ENCODE data around the gene MDFI. TPM values are rescaled to one million over a fixed set of nuclear protein-coding genes. Genes with fewer than 3 reads are reported as not detected.

Gene MDFI
- total RNA-seq, 2 experiments from 2014 or later = not detected

DNA sequence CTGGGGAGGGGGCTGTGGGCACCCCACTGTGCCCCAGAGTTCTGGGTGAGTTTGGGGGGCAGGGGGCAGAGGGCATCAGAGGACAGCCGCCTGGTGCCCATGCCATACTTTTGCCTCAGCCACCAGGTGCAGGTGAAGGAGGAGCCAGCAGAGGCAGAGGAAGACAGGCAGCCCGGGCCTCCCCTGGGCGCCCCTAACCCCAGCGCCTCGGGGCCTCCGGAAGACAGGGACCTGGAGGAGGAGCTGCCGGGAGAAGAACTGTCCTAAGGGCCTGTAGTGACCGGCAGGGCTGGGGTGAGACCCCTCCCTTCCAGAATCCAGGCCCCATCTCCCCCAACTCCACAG is 39.6 kb upstream of the MDFI start:
- DNase-seq = no peak
- intact Hi-C loops (cut with micrococcal nuclease) = no loop called here
- TF ChIP-seq, protein P1, sequence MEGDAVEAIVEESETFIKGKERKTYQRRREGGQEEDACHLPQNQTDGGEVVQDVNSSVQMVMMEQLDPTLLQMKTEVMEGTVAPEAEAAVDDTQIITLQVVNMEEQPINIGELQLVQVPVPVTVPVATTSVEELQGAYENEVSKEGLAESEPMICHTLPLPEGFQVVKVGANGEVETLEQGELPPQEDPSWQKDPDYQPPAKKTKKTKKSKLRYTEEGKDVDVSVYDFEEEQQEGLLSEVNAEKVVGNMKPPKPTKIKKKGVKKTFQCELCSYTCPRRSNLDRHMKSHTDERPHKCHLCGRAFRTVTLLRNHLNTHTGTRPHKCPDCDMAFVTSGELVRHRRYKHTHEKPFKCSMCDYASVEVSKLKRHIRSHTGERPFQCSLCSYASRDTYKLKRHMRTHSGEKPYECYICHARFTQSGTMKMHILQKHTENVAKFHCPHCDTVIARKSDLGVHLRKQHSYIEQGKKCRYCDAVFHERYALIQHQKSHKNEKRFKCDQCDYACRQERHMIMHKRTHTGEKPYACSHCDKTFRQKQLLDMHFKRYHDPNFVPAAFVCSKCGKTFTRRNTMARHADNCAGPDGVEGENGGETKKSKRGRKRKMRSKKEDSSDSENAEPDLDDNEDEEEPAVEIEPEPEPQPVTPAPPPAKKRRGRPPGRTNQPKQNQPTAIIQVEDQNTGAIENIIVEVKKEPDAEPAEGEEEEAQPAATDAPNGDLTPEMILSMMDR (IDR thresholded peaks at IDR 0.05) = no peak
- H3K36me3 Mint-ChIP-seq (ENCODE audit: low read depth) = no peaks in the 10 kb centered on the region
- no peaks in the 10 kb centered on the region for H3K27me3 Mint-ChIP-seq
- no peak for ATAC-seq
- peaks cover 2% of the 10 kb centered on the region for H3K4me1 Mint-ChIP-seq (ENCODE audit: low read depth)
- no peak overlapping the region for H3K4me3 Mint-ChIP-seq
- H3K9me3 Mint-ChIP-seq = no peaks in the 10 kb centered on the region
- CTCF ChIA-PET = interaction anchor here (10.9 kb wide), 1 partner anchor 87 kb away, joined by 107 read pairs; no protein-coding TSS in a partner anchor
- H3K27ac Mint-ChIP-seq = no peak overlapping the region
- POLR2A ChIA-PET = no interaction called here

DNA sequence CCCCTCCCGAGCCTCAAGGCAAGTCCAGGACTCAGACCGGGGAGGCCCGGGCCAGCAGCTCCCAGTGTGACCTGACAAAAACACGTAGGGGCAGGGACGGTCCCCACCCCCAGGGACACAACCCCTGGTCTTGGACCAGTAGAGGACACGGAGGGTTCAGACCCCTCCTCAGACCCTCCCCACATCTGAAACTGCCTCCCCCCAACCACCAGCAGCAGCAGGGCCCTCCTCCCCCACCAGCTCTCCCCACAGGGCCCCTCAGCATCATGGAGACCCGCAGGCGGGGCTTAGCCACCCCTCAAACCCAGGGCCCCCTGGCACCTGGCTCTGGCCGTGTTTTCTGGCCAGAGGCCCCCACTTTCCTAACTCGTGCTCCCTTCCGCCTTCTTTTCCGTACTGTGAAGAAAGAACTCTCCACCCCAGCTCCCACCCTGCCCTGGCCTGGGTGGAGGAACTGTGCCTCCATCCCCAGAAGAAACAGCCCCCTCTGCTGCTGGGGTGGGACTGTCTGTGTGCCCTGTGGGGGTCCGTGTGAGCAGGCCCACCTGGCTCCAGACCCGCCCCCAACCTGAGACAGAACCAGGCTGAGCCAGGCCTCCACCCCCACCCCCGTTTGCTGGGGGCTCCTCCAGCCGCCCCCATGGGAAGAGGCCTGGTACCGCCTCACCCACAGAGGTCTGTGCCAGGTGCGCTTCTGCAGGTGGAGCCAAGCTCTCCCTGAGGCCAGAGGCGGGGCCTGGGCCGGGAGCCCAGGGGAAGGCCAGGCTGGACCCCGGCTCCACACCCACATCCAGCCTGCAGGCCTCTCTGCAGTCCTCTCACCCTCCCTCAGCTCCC is 39.0 kb upstream of the MDFI start:
- no peak overlapping the region for H3K27ac Mint-ChIP-seq
- H3K9me3 Mint-ChIP-seq = no peaks in the 10 kb centered on the region
- DNase-seq = no peak
- no peak overlapping the region for H3K4me3 Mint-ChIP-seq
- no peaks in the 10 kb centered on the region for H3K36me3 Mint-ChIP-seq (ENCODE audit: low read depth)
- H3K27me3 Mint-ChIP-seq = no peaks in the 10 kb centered on the region
- POLR2A ChIA-PET = no interaction called here
- ATAC-seq = no peak
- H3K4me1 Mint-ChIP-seq (ENCODE audit: low read depth) = peaks cover 2% of the 10 kb centered on the region
- TF ChIP-seq, protein P1 (IDR thresholded peaks at IDR 0.05) = no peak
- CTCF ChIA-PET = interaction anchor here (10.9 kb wide), 1 partner anchor 86 kb away, joined by 107 read pairs; no protein-coding TSS in a partner anchor
- intact Hi-C loops (cut with micrococcal nuclease) = no loop called here

DNA sequence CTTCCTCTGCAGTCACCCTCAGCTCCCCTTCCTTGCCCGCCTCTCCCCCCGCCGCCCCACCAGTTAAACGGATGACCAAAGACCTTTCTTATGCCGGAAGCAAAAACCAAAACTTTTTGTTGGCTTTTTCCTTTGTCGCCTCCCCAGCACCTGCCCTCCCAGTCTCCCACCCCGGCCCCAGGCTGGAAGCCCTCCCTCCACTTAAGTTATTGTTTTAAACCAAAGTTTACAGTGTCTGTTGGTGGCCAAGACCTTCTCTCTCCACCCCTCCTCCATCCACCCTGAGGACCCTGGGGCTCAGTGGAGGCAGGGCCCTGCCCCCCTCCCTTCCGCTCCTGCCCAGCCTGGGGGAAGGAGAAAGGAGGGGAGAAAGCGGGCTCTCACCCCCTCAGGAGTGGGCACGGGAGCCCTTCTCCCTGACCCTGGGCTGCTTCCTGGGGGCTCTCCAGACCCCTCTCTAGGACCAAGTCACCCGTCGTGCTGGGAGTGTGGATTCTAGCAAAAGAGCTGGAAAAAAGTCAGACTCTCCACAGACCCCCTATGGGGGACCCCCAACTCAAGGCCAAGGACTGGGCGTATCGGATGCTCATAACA is 38.3 kb upstream of the MDFI start:
- Mint-ChIP-seq H3K36me3 (ENCODE audit: low read depth) (no peaks in the 10 kb centered on the region), H3K4me1 (ENCODE audit: low read depth) (peaks cover 2% of the 10 kb centered on the region), H3K4me3 (no peak overlapping the region), H3K27me3 (no peaks in the 10 kb centered on the region), H3K27ac (no peak overlapping the region), H3K9me3 (no peaks in the 10 kb centered on the region)
- no peak for DNase-seq
- ATAC-seq = no peak
- CTCF ChIA-PET = interaction anchor here (10.9 kb wide), 1 partner anchor 85 kb away, joined by 107 read pairs; no protein-coding TSS in a partner anchor
- intact Hi-C loops (cut with micrococcal nuclease) = no loop called here
- POLR2A ChIA-PET = no interaction called here
- TF ChIP-seq, protein P1 (IDR thresholded peaks at IDR 0.05) = no peak

DNA sequence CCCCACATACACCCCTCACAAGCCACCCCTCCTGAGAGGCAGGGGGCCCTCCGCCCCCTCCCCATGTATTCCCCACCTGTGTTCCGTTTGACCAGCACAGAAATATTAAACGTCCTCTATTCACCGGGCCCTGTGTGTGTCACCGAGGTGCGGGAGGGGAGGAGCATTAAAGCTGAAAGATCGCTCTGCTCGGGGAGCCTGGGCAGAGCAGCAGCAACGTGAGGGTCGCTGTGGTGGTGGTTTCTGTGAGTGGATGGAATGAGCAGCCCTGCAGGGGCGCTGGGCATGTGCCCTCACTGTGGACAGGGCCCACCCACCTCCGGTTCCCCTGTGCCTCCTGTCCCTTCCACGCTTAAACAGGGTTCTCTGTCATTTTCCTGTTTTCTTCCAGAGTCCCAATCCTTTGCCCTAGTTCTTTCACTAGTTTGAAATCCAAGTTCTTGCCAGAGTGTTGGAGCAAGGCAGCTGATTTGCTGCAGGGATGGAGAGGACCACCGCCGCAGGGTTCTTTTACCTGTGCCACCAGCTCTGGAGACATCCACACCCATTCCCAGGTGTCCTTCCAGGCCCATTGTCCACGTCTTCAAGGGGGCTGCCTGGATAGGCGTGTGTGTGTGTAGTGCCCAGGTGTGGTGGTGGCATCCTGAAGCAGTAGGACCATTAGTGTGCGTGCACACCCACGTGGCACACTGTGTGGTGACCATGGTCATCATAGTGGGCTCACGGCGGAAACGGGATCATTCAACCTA is 37.6 kb upstream of the MDFI start:
- no peak for ATAC-seq
- H3K27ac Mint-ChIP-seq = no peak overlapping the region
- CTCF ChIA-PET = interaction anchor here (0.9 to 10.9 kb wide), 4 partner anchors 18 to 232 kb away, joined by 3 to 107 read pairs (median 4); no protein-coding TSS in a partner anchor
- POLR2A ChIA-PET = no interaction called here
- intact Hi-C loops (cut with micrococcal nuclease) = no loop called here
- peaks cover 2% of the 10 kb centered on the region for H3K4me1 Mint-ChIP-seq (ENCODE audit: low read depth)
- no peak overlapping the region for H3K4me3 Mint-ChIP-seq
- TF ChIP-seq, protein P1 (IDR thresholded peaks at IDR 0.05) = no peak
- no peak for DNase-seq
- no peaks in the 10 kb centered on the region for H3K36me3 Mint-ChIP-seq (ENCODE audit: low read depth)
- no peaks in the 10 kb centered on the region for H3K9me3 Mint-ChIP-seq
- no peaks in the 10 kb centered on the region for H3K27me3 Mint-ChIP-seq
